Ishikawa (cell line): Measurements from ENCODE around the gene NHSL2.

Experiments
- CEBPB ChIP-seq: IDR thresholded peaks from 2 replicates; pipeline ENCODE4 v1.6.1; 2012
- CREB1 ChIP-seq: IDR thresholded peaks from 2 replicates; pipeline ENCODE4 v1.6.1; 2012; ENCODE audit warnings: low read depth
- MAX ChIP-seq: IDR thresholded peaks from 2 replicates; pipeline ENCODE4 v1.6.1; 2012
- RAD21 ChIP-seq: IDR thresholded peaks from 2 replicates; pipeline ENCODE4 v1.6.1; 2012; ENCODE audit warnings: low read depth
- REST ChIP-seq: IDR thresholded peaks from 2 replicates; pipeline ENCODE4 v1.6.1; 2012; ENCODE audit warnings: low read depth, mild to moderate bottlenecking
- TAF1 ChIP-seq: IDR thresholded peaks from 2 replicates; pipeline ENCODE4 v1.6.1; 2012; ENCODE audit warnings: low read depth, mild to moderate bottlenecking
- ZBTB7A ChIP-seq: IDR thresholded peaks from 2 replicates; pipeline ENCODE4 v1.6.1; 2012; ENCODE audit warnings: low read depth

GRCh38 chrX:72060921-72061490 lies 150.4 kb downstream of the NHSL2 start:
- no peak for TF ChIP-seq RAD21
- TF ChIP-seq REST, result no peak
- TF ChIP-seq CREB1, result no peak
- TF ChIP-seq ZBTB7A, result no peak
- no peak for TF ChIP-seq MAX
- TF ChIP-seq TAF1, result no peak
- no peak for TF ChIP-seq CEBPB
